GM19467 (cell line): ENCODE results near the gene DCUN1D2.
"Not testable (repeated sequence)": the region's sequence is repeated elsewhere in the genome, so short reads cannot be mapped to it uniquely, and the experiment has no call there.

Experiments used
- ATAC-seq: cut with Tn5 transposase; IDR thresholded peaks from one replicate; pipeline ENCODE4 v1.9.1; 2021; ENCODE audit warnings: mild to moderate bottlenecking, moderate library complexity; ENCODE audit not compliant: unreplicated experiment

The DCUN1D2 gene

GRCh38 chr13:113468472-113469201 is 21.9 kb downstream of the DCUN1D2 start:
- no peak for ATAC-seq

GRCh38 chr13:113468029-113468428 is 22.5 kb downstream of the DCUN1D2 start:
- ATAC-seq, result no peak

- ATAC-seq, result no peak
Measured at GRCh38 chr13:113466383-113466782, 24.1 kb downstream of the DCUN1D2 start.

GRCh38 chr13:113465300-113465699 is 25.2 kb downstream of the DCUN1D2 start:
- no peak for ATAC-seq

GRCh38 chr13:113464476-113464875 is 26.0 kb downstream of the DCUN1D2 start:
- ATAC-seq, result no peak

GRCh38 chr13:113461022-113461751 is 29.3 kb downstream of the DCUN1D2 start:
- no peak for ATAC-seq

GRCh38 chr13:113460599-113460998 is 29.9 kb downstream of the DCUN1D2 start:
- ATAC-seq, result no peak

- no peak for ATAC-seq
Measured at GRCh38 chr13:113460064-113460555, 30.4 kb downstream of the DCUN1D2 start.

- ATAC-seq, result no peak
Measured at GRCh38 chr13:113458253-113459065, 32.1 kb downstream of the DCUN1D2 start.

GRCh38 chr13:113457510-113457909 is 33.0 kb downstream of the DCUN1D2 start:
- ATAC-seq, result no peak

- ATAC-seq, result no peak
Measured at GRCh38 chr13:113456116-113456702, 34.3 kb downstream of the DCUN1D2 start.

GRCh38 chr13:113455384-113455783 is 35.1 kb downstream of the DCUN1D2 start:
- no peak for ATAC-seq

- ATAC-seq, result no peak
Measured at GRCh38 chr13:113454936-113455335, 35.6 kb downstream of the DCUN1D2 start.

GRCh38 chr13:113452942-113453901 is 37.3 kb downstream of the DCUN1D2 start, which contains the start of gene ADPRHL1:
TSS of gene ADPRHL1 (minus strand) at chr13:113453488. CDS start at chr13:113453437, 51 bp downstream.
- no peak for ATAC-seq

GRCh38 chr13:113452466-113452865 is 38.0 kb downstream of the DCUN1D2 start:
- no peak for ATAC-seq

GRCh38 chr13:113451951-113452421 is 38.5 kb downstream of the DCUN1D2 start:
- no peak for ATAC-seq

GRCh38 chr13:113450861-113451620 is 39.5 kb downstream of the DCUN1D2 start:
- ATAC-seq, result not testable (repeated sequence)

GRCh38 chr13:113450348-113450744 is 40.2 kb downstream of the DCUN1D2 start:
- ATAC-seq, result not testable (repeated sequence)
